HAP-1 (cell line): ENCODE data around the gene SCAP.

Experiments used
- DNase-seq, 2 experiments: peaks; one replicate each; pipeline ENCODE4 v3.0.0-alpha.2; 2016 to 2020; ENCODE audit warnings: low spot score in 2 of 2
- H3K27me3 ChIP-seq: fragments of 250-450 bp; sonication (Bioruptor Pico); 2 replicates; pipeline ENCODE4 v1.5.1; 2020; ENCODE audit warnings: low read depth, mild to moderate bottlenecking, moderate library complexity
- H3K36me3 ChIP-seq: fragments of 250-450 bp; sonication (Bioruptor Pico); replicated peaks from 2 replicates; pipeline ENCODE4 v1.5.1; 2020; ENCODE audit warnings: mild to moderate bottlenecking
- H3K4me1 ChIP-seq: fragments of 250-450 bp; sonication (Bioruptor Pico); 2 replicates; pipeline ENCODE4 v1.5.1; 2020; ENCODE audit warnings: mild to moderate bottlenecking
- H3K4me3 ChIP-seq: fragments of 250-450 bp; sonication (Bioruptor Pico); 2 replicates; pipeline ENCODE4 v1.5.1; 2020; ENCODE audit warnings: mild to moderate bottlenecking, moderate library complexity
- H3K9me3 ChIP-seq: fragments of 250-450 bp; sonication (Bioruptor Pico); 2 replicates; pipeline ENCODE4 v1.5.1; 2020; ENCODE audit warnings: mild to moderate bottlenecking, moderate library complexity
- in situ Hi-C: fragments of 300-500 bp; cut with MboI; formaldehyde crosslinking; loops from 3 replicates; pipeline ENCODE4 v1.14.3; 2020; ENCODE audit warnings: low sequenced_read_pairs, inconsistent platforms, mixed read lengths

Gene SCAP

DNA sequence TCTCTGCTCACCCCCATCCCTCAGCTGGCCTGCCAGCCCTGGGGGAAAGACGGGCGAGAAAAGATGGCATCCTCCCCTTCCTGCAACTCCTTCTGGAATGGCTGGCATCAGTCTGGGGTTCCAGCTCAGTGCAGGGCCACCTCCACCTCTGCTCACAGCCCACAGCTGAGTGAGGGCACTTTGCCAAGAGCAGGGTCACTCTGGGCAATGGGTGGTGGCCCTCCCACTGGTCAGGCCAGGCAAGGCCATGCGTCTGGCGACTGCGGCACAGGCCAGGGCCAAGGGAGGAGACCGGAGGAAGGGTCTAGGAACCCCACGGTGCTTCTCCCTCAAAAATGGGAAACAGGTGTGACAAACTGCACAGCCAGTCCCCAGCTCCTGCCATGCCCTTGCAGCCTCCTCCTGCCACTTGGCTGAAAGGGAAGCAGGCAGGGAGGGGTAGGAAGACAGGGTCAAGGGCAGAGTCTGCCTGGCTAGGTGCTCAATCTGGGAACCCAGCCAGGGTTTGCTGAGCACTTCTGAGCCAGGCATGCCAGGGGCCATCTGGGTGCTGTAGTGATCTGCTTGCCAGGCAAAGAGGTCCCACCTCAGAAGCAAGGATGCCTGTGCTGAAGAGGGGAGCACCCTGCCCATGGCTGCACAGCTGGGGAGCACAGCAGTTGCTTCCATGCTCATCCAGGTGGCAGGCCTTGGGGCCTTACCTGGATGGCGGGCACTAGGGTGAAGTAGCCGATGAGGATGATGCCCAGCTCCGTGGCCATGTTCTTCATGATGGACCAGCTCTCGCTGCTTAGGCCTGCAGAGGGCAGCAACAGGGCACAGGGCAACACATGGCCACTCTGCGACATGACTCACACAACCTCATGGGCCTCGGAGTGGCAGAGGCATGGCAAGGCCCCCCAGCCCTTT is 53.7 kb downstream of the SCAP start:
- Histone ChIP-seq H3K27me3 (no peaks in the 10 kb centered on the region), H3K4me3 (no peak overlapping the region), H3K9me3 (no peaks in the 10 kb centered on the region), H3K4me1 (peaks cover 3% of the 10 kb centered on the region), H3K36me3 (peaks cover 46% of the 10 kb centered on the region)
- in situ Hi-C loops, result loop anchor here (10.0 kb wide), 1 partner anchor 373 kb away; no protein-coding TSS in a partner anchor
- DNase-seq, result no peak

GRCh38 chr3:47420511-47421484 is 54.9 kb downstream of the SCAP start:
- peaks cover 3% of the 10 kb centered on the region for H3K4me1 ChIP-seq
- in situ Hi-C loops, result loop anchor here (10.0 kb wide), 1 partner anchor 374 kb away; no protein-coding TSS in a partner anchor
- H3K36me3 ChIP-seq, result peaks cover 45% of the 10 kb centered on the region
- H3K4me3 ChIP-seq, result no peak overlapping the region
- no peaks in the 10 kb centered on the region for H3K27me3 ChIP-seq
- peak; percentile 78 to 93 for DNase-seq
- H3K9me3 ChIP-seq, result no peaks in the 10 kb centered on the region

DNA sequence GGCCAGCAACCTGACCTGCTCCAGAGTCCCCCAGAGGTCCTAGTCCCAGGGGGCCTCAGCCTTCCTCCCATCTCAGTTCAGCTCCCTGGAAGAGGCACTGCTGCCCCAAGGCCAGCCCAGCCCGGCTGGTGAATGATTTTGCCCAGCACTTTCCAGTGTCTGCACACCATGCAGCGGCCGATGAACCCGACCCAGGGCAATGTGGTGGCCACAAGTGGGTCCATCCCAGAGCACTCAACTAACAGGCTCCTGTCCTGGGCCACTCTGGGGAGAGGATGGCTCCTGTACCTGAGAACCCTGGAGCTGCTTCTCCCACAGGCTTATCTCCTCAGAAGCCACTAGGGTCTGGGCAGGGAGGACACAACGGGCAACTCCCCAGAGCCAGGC is 55.7 kb downstream of the SCAP start:
- peaks cover 3% of the 10 kb centered on the region for H3K4me1 ChIP-seq
- peaks cover 51% of the 10 kb centered on the region for H3K36me3 ChIP-seq
- H3K9me3 ChIP-seq, result no peaks in the 10 kb centered on the region
- no peak for DNase-seq
- no peaks in the 10 kb centered on the region for H3K27me3 ChIP-seq
- no peak overlapping the region for H3K4me3 ChIP-seq
- in situ Hi-C loops, result loop anchor here (10.0 kb wide), 1 partner anchor 375 kb away; no protein-coding TSS in a partner anchor

GRCh38 chr3:47419083-47420043 is 56.4 kb downstream of the SCAP start:
- H3K36me3 ChIP-seq, result peaks cover 56% of the 10 kb centered on the region
- H3K27me3 ChIP-seq, result no peaks in the 10 kb centered on the region
- H3K4me1 ChIP-seq, result peaks cover 3% of the 10 kb centered on the region
- H3K9me3 ChIP-seq, result no peaks in the 10 kb centered on the region
- no peak for DNase-seq
- in situ Hi-C loops, result loop anchor here (10.0 kb wide), 1 partner anchor 375 kb away; no protein-coding TSS in a partner anchor
- H3K4me3 ChIP-seq, result no peak overlapping the region

- no peak overlapping the region for H3K4me3 ChIP-seq
- no peak for DNase-seq
- H3K27me3 ChIP-seq, result no peaks in the 10 kb centered on the region
- H3K36me3 ChIP-seq, result peaks cover 60% of the 10 kb centered on the region
- H3K4me1 ChIP-seq, result peaks cover 3% of the 10 kb centered on the region
- in situ Hi-C loops, result no loop called here
- H3K9me3 ChIP-seq, result no peaks in the 10 kb centered on the region
These were observed 57.3 kb downstream of the SCAP start for GRCh38 chr3:47418167-47419082.

GRCh38 chr3:47416041-47416440 is 59.7 kb downstream of the SCAP start:
- Histone ChIP-seq H3K4me1 (no peaks in the 10 kb centered on the region), H3K27me3 (no peaks in the 10 kb centered on the region), H3K36me3 (peaks cover 72% of the 10 kb centered on the region), H3K9me3 (no peaks in the 10 kb centered on the region), H3K4me3 (no peak overlapping the region)
- in situ Hi-C loops, result no loop called here
- no peak for DNase-seq

GRCh38 chr3:47414666-47415587 is 60.8 kb downstream of the SCAP start:
- no peak overlapping the region for H3K4me3 ChIP-seq
- H3K36me3 ChIP-seq, result peaks cover 65% of the 10 kb centered on the region
- H3K9me3 ChIP-seq, result no peaks in the 10 kb centered on the region

DNA sequence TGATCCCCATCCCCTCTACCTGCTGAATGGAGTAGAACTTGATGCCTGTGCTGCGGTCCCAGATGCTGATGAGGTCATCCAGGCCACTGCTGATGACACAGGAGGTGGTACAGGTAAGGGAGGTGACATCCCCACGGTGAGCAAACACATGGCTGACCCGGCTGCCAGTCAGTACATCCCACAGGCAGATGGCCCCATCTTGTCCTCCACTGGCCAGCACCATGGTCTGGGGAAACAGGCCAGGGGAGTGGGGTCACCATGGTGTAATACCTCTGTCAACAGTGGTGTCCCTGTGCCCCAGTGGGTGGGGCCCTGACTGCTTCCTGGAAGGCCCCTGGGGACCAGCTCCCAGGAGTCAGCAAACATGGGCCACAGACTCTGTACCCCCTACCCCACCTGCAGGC is 61.6 kb downstream of the SCAP start:
- DNase-seq, result no peak
- Histone ChIP-seq H3K36me3 (peaks cover 67% of the 10 kb centered on the region), H3K9me3 (no peaks in the 10 kb centered on the region), H3K4me1 (no peaks in the 10 kb centered on the region), H3K27me3 (no peaks in the 10 kb centered on the region), H3K4me3 (no peak overlapping the region)
- in situ Hi-C loops, result no loop called here

More at GRCh38 chr3:47414666-47415587, 60.8 kb downstream of the SCAP start:
- Histone ChIP-seq H3K27me3 (no peaks in the 10 kb centered on the region), H3K4me1 (no peaks in the 10 kb centered on the region)
- no peak for DNase-seq
- in situ Hi-C loops, result no loop called here

DNA sequence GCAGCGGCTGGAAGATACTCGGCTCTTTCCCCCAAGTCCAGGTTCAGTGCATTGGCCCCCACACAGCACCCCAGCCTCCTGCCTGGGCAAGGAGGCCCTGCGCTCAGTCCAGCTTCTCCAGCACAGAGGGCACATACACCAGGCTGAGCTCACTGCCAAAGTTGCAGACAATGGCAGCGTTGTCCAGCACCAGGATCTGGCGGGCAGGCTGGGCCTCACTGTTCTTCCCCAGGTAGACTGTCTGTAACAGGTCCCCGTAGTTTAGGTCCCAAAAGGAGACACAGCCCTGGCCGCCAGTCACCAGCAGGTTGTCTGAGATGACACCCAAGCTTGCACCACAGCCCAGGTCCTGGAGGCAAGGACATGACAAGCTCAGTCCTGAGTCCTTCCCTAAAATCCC is 62.0 kb downstream of the SCAP start:
- no peaks in the 10 kb centered on the region for H3K4me1 ChIP-seq
- no peak for DNase-seq
- H3K9me3 ChIP-seq, result no peaks in the 10 kb centered on the region
- H3K36me3 ChIP-seq, result peaks cover 66% of the 10 kb centered on the region
- no peak overlapping the region for H3K4me3 ChIP-seq
- in situ Hi-C loops, result no loop called here
- no peaks in the 10 kb centered on the region for H3K27me3 ChIP-seq

DNA sequence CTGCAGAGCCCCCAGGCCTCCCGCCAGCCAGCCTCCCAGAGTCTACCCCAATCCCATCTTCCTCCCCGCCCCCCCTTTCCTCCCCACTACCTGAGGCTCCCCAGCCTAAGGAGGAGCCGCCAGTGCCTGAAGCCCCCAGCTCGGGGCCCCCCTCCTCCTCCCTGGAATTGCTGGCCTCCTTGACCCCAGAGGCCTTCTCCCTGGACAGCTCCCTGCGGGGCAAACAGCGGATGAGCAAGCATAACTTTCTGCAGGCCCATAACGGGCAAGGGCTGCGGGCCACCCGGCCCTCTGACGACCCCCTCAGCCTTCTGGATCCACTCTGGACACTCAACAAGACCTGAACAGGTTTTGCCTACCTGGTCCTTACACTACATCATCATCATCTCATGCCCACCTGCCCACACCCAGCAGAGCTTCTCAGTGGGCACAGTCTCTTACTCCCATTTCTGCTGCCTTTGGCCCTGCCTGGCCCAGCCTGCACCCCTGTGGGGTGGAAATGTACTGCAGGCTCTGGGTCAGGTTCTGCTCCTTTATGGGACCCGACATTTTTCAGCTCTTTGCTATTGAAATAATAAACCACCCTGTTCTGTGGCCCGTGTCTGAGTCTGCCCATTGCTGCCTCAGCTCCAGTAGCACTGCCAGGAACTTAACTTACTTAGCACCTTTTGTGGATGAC is 62.8 kb downstream of the SCAP start:
- H3K27me3 ChIP-seq, result no peaks in the 10 kb centered on the region
- H3K36me3 ChIP-seq, result peaks cover 72% of the 10 kb centered on the region

DNA sequence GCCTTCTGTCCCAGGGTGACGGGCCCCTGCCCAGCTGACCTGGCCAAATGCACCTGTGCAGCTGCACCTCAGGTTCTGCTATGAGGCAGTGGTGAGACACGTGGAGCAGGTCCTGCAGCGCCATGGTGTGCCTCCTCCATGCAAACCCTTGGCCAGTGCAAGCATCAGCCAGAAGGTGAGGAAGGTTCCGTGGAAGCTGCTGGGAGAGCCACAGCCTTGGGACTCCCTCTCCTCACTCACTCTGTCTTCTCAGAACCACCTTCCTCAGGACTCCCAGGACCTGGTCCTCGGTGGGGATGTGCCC is 63.3 kb downstream of the SCAP start:
- H3K4me3 ChIP-seq, result no peak overlapping the region
- in situ Hi-C loops, result no loop called here
- peaks cover 74% of the 10 kb centered on the region for H3K36me3 ChIP-seq
- no peaks in the 10 kb centered on the region for H3K9me3 ChIP-seq
- H3K4me1 ChIP-seq, result no peaks in the 10 kb centered on the region
- no peaks in the 10 kb centered on the region for H3K27me3 ChIP-seq
- no peak for DNase-seq

More for the DNA sequence above, 62.8 kb downstream of the SCAP start:
- in situ Hi-C loops, result no loop called here
- H3K9me3 ChIP-seq, result no peaks in the 10 kb centered on the region
- no peaks in the 10 kb centered on the region for H3K4me1 ChIP-seq
- no peak for DNase-seq
- no peak overlapping the region for H3K4me3 ChIP-seq
